Left lobe of liver (tissue), 2 donors: Measurements from ENCODE around the gene MXI1. TPM values are rescaled to one million over a fixed set of nuclear protein-coding genes. Genes with fewer than 3 reads are reported as not detected.
A peak's percentile ranks its signal among the peaks of the same experiment; 100 is the strongest.
"Not testable (repeated sequence)": the region's sequence is repeated elsewhere in the genome, so short reads cannot be mapped to it uniquely, and the experiment has no call there.

Experiments used
- ATAC-seq: fragments of 200-7000 bp; cut with Tn5 transposase; one replicate; pipeline ENCODE4 v1.9.1; 2020; ENCODE audit warnings: mild to moderate bottlenecking, moderate library complexity
- DNase-seq: peaks from one replicate; pipeline ENCODE4 v3.0.0-alpha.2; 2020; ENCODE audit warnings: low spot score
- total RNA-seq: library from RNA; stranded (reverse); gene quantifications from one replicate; pipeline ENCODE4 v1.2.1, GENCODE V29; 2021
- donor health status: DM: no; HTN: no; CAD: no; lungs with moderate emphysema.
- donor health status: DM: no; HTN: yes; CAD: no.

Gene MXI1
- total RNA-seq, 1 donor from 2014 or later: 26.3 TPM

GRCh38 chr10:110179220-110179619 lies 28.2 kb upstream of the MXI1 start:
- DNase-seq (no peak), ATAC-seq (no peak)

GRCh38 chr10:110181451-110181850 lies 26.0 kb upstream of the MXI1 start:
- no peak for DNase-seq
- no peak for ATAC-seq

DNA sequence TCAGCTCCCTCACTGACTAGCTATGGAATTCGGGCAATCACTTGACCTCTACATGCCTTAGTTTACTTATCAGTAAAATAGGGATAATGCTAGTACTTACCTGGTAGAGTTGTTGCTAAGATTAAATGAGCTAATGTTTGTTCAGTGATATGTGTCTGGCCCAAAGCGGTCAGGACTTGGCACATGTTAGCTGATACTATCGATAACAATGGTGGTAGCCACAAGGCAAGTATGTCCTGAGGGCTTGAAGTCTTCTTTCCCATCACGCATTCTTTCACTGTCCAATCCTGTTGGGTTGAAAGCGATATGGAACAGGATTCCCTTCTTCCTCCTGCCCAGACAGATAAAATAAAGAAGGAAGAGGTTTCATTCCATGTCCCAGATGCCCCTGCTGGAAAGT lies 25.5 kb upstream of the MXI1 start:
- DNase-seq (no peak), ATAC-seq (no peak)

DNA sequence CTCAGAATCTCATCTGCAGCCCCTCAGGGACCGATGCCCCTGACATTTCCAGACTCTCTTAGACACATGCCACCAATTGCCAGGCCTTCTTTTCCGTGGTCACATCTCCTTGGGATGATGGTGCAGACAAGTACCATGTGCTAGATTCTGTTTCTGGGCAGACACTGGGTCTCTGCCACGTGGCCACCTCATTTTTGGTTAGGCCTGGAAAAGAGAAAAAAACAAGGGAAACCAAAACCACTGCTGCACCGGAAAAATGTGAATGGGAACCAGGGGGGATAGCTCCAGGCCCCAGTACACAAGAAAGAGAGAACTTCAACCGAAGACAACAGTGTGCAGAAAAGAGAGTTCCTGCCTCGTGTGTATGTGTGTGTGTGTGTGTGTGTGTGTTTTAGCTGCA lies 23.0 kb upstream of the MXI1 start:
- no peak for ATAC-seq

GRCh38 chr10:110185646-110186182 lies 21.7 kb upstream of the MXI1 start:
- DNase-seq, ATAC-seq: not testable (repeated sequence)

More for the DNA sequence above, 23.0 kb upstream of the MXI1 start:
- DNase-seq: no peak

DNA sequence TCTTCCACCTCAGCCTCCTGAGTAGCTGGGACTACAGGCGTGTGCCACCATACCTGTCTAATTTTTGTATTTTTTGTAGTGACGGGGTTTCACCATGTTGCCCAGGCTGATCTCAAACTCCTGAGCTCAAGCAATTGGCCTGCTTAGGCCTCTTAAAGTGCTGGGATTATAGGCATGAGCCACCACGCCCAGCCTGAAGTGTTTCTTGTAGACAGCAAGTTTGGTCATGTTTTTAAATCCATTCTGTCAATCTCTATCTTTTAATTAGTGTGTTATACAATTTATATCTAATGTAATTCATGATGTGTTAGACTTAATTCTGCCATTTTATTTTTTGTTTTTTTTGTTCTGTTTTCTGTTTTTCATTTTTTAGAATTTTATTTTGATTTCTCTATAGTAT lies 17.2 kb upstream of the MXI1 start:
- ATAC-seq (no peak), DNase-seq (no peak)

GRCh38 chr10:110192552-110192951 lies 14.9 kb upstream of the MXI1 start:
- DNase-seq (no peak), ATAC-seq (no peak)

DNA sequence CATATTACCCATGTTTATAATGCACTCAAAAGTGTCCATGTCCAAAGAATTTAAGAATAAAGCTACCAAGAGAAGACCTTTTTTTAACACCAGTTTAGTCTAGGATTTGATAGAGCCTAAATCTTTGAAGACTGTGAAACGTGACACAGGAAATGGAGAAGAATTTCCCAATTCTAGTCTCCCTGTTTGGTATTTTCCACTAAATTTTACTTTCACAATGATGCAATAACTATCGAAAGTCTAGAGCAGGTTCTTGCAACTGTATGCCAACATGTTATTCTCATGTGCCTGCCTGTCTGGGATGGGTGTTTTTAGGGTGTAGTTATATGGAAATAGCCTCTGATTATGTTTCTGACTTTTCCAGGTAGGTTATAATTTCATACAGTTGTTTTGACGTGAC lies 6.9 kb upstream of the MXI1 start:
- no peak for DNase-seq
- no peak for ATAC-seq

GRCh38 chr10:110201046-110201445 lies 6.4 kb upstream of the MXI1 start:
- not testable (repeated sequence) for ATAC-seq, DNase-seq

DNA sequence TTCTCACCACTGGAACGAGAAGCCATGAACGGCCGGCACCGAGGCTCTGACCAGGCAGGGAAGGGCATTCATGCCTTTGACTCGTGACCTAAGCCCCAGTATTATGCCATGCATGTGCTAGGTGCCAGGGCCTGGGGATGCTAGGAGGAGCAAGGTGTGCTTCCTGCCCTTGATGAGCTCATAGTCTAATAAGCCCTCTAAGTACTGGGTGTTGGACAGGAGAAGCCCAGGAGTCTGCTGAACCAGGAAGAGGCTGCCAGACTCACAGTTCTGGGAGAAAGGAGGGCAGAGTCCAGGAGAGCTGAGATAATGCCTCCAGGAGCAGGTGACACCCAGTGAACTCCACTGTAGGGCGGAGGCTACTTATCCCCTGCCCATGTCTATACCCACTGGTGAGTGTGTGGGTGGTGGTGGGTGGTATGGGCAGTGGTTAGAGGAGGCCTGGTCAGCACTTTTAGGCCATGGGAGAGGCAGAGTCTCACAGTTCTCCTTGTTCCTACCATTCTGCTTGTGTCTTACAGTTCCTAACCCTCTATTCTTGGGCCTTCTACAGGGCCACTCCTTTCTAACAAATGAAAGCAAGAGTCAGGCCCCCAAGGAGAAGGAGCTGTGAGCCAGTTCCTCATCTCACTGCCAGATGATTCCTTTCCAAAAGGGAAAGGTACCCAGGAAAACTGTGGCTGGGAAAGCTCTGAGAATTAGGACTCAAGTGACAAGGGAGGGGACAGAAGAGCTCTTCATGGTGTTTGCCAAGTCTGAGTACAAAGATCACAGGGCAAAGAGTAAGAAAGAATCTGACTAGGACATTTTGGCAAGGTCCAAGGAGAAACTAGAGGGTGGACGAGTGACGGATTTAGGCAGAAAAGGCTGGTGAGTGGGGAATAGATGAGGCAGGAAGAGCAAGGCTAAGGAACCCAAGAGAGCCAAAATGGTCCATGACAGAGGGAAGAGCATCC lies 3.6 kb upstream of the MXI1 start:
- DNase-seq (no peak), ATAC-seq (peak; percentile 27)

- ATAC-seq: no peak
Measured at GRCh38 chr10:110205051-110205675, 2.2 kb upstream of the MXI1 start.

GRCh38 chr10:110207805-110208613 lies 604 bp downstream of the MXI1 start:
- DNase-seq (no peak), ATAC-seq (peak; percentile 3)

More at GRCh38 chr10:110205051-110205675, 2.2 kb upstream of the MXI1 start:
- no peak for DNase-seq

DNA sequence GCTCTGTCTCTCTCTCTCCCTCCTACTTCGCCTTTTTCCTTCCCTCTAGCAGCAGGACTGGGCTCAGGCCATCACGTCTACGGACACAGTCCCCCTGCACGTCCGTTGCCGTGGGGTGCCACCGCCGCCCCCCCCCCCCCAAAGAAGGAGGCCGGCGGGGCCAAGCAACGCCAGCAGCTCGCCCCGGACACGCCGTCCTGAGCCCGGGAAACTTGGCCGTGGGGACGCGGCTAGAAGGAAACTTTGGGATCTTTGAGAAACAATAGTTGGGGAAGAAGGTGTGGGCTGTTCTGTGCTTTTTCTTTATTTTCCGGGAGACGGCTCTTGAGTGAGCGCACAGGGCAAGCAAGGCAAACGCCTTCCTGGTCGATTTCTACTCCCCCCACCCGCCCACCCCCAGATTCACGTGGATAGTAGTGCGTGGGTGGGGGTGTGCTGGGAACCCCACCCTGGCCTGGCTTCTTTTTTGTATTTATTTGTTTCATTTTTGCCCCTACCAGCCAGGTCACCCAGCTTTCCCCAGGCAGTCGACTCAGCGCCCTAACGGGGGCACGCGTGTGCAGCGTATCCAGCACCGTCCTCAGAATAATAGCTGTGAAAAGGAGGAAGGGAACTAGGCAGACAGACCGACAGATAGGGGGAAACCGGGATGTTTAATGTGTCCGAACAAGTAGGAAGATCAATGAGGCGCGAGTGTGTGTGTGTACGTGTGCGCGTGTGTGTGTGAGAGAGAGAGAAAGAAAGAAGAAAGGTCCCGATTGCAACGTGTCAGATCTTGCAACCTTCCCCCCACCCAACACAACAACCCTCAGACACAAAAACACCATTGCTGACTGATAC lies 1.4 kb downstream of the MXI1 start:
- ATAC-seq: peak; percentile 15
- DNase-seq: no peak

DNA sequence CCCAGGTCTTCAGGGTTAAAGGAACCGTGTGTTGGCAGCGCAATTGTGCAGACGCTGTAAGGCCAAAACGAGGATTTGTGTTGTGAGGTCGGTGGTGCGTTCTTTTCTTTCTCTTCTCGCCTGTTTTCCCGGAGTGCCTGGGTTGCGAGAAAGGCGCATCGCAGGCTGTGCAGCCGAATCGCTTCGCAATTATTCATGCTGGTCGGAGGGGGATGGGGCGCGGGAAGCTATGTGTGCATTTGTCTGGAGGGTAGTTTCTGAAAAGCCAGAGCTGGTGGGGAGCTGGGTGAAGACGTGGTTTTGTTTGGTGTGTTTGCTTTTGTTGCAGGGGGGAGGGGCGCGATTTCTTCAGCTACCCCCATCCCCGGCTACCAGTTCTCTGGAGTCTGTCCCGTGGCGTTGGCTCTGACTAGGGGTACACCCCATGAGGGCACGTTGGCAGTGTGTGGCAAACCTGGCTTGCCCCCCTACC lies 2.1 kb downstream of the MXI1 start:
- ATAC-seq (peak; percentile 5), DNase-seq (peak; percentile 62)

DNA sequence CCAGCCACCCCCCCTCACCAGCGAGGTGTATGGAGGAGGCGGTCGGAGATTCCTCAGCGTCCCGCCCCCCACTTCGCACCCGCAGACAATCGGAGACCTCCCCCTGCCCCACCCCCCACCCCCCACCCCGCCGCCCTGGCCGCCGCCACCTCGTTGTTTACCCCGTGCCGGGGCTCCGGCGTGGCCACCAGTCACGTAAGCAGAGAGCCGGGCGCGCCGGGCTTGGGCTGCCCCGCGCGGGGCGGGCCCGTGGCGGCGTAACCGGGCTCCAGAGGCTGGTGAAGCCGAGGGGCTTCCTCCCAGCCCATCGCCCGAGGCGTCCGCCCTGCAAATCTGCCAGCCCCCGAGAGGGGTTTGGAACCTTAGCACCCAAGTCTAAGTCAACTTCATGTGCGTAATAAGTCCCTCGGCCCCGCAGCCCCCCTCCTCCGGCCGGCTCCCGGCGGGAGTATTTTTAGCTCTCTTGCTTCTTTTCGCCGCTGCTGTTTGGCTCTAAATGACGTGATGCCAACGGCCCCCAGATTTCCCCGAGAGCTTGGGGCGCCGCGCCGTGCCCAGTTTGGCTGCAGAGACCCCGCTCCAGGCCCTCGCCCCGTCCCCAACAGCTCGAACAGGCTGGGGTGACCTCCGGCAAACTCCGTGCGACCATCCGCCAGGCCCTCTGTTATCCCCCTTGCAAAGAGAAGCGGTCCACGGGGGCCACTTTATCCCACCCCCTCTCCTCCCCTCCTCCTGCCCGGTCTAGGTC lies 2.7 kb downstream of the MXI1 start:
- ATAC-seq (peak; percentile 42), DNase-seq (peak; percentile 65)

- peak; percentile 80 for ATAC-seq
- peak; percentile 99 for DNase-seq
Measured at GRCh38 chr10:110210674-110211464, 3.5 kb downstream of the MXI1 start.

DNA sequence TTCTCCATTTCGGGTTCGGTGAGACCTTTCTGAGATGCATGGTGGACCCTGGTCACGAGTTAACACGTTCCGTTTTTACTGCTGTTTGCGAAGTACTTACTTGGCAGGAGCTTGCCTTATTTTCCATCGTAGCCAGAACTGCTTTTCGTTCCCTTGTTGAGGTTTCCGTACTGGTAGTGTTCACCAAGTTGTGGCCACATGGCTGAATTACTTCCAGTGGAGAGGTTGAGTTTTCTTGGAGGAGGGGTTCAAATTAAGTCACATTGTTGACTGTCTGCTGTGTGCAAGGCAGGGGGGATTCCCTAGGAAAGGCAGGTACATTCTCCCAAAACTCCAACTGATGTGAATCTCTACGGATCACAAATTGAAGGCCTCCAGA lies 4.0 kb downstream of the MXI1 start:
- ATAC-seq: no peak

More for the DNA sequence above, 4.0 kb downstream of the MXI1 start:
- no peak for DNase-seq
